Cortex of kidney (tissue), 1 donor: ENCODE measurements around the gene RNF13.

Experiments
- DNase-seq: peaks from one replicate; lab custom pipeline; 2025; lab: John Stamatoyannopoulos, UW

RNF13 gene

GRCh38 chr3:149998946-149999345, 185.9 kb downstream of the RNF13 start:
- no peak for DNase-seq

DNA sequence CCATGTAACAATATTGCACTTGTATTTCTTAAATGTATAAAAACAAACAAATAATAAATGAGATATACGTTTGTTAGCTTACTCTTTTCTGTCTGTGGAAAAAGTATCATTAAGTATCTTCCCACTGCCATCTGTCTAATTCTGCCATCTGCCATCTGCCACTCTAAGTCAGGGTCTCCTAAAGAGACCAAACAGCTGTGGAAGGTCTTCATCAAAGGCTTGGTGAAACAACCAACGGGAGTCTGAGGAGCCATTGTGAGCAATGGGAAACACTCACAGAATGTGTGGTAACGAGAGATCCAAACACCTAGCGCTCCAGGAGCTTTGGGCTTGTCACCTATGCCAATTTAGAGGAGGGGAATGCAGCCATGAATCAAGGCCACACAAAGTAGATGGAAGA, 186.4 kb downstream of the RNF13 start:
- no peak for DNase-seq

DNA sequence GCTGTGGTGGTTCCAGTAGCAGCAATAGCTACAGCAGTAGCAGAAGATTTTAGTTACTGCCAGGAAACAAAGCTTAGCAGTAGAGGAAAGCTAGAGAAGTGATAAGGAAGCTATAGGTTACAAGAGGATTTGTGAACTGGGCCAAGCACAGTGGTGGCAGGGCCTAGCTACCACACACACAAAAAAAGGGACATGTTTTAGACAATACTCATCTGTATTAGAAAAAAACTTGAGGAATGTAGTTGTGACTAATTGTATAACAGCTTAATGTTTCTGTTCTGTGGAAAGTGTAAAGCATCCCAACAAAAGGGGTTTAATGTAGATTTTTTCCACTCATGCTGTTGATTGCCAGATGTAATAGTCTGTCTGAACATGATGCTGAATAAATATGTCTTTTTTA, 187.6 kb downstream of the RNF13 start:
- no peak for DNase-seq

- DNase-seq = no peak
These were observed 192.5 kb downstream of the RNF13 start for GRCh38 chr3:150005243-150006112.

DNA sequence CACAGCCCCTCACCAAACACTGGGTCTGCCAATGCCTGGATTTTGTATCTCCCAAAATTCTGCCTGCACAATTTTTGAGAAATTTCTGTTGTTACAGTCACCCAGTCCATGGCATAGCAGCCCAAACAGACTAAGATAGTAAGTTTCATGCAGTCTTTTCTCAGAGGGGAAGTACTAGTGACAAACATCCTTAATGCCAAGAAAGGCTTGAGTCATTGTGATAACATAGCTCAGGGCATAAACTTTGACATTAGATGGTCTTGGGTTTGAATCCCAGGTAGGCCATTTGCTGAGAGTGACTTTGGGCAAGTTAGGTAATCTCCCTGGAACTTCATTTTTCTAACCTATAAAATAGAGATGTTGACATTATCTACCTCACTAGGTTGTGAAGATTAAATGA, 193.8 kb downstream of the RNF13 start:
- no peak for DNase-seq
